A673 (cell line): ENCODE results near the gene FOXC1.

Experiments used
- EZH2 ChIP-seq: fragments of 200-600 bp; sonication (generic); IDR thresholded peaks from 2 replicates; pipeline ENCODE4 v1.6.1; 2017; ENCODE audit warnings: borderline replicate concordance, low read depth, mild to moderate bottlenecking, mixed read lengths, antibody characterized with exemption, low read length; ENCODE audit not compliant: poor library complexity, severe bottlenecking
- TF ChIP-seq, protein P1 (sequence below): fragments of 300-800, 200-600 bp; sonication (generic); conservative IDR thresholded peaks from 2 replicates; pipeline ENCODE4 v1.5.1; 2017; ENCODE audit warnings: low read depth, mild to moderate bottlenecking, antibody characterized with exemption, low read length, moderate library complexity, mixed read lengths

DNA sequence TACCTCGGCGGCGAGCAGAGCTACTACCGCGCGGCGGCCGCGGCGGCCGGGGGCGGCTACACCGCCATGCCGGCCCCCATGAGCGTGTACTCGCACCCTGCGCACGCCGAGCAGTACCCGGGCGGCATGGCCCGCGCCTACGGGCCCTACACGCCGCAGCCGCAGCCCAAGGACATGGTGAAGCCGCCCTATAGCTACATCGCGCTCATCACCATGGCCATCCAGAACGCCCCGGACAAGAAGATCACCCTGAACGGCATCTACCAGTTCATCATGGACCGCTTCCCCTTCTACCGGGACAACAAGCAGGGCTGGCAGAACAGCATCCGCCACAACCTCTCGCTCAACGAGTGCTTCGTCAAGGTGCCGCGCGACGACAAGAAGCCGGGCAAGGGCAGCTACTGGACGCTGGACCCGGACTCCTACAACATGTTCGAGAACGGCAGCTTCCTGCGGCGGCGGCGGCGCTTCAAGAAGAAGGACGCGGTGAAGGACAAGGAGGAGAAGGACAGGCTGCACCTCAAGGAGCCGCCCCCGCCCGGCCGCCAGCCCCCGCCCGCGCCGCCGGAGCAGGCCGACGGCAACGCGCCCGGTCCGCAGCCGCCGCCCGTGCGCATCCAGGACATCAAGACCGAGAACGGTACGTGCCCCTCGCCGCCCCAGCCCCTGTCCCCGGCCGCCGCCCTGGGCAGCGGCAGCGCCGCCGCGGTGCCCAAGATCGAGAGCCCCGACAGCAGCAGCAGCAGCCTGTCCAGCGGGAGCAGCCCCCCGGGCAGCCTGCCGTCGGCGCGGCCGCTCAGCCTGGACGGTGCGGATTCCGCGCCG lies 994 bp downstream of the FOXC1 start:
- TF ChIP-seq, protein P1, sequence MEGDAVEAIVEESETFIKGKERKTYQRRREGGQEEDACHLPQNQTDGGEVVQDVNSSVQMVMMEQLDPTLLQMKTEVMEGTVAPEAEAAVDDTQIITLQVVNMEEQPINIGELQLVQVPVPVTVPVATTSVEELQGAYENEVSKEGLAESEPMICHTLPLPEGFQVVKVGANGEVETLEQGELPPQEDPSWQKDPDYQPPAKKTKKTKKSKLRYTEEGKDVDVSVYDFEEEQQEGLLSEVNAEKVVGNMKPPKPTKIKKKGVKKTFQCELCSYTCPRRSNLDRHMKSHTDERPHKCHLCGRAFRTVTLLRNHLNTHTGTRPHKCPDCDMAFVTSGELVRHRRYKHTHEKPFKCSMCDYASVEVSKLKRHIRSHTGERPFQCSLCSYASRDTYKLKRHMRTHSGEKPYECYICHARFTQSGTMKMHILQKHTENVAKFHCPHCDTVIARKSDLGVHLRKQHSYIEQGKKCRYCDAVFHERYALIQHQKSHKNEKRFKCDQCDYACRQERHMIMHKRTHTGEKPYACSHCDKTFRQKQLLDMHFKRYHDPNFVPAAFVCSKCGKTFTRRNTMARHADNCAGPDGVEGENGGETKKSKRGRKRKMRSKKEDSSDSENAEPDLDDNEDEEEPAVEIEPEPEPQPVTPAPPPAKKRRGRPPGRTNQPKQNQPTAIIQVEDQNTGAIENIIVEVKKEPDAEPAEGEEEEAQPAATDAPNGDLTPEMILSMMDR = no peak
- TF ChIP-seq EZH2 = peak; percentile 94
